Activated CD8-positive, alpha-beta memory T cell treated with anti-CD3 and anti-CD28 coated beads, Interleukin-2, amount 50 U/mL, for 1 hour (primary cell): ENCODE data around the gene MYO18B.

ENCODE experiments used
- DNase-seq: peaks from one replicate; pipeline ENCODE4 v3.0.0-alpha.2; 2020; ENCODE audit errors: extremely low read depth

Gene MYO18B

GRCh38 chr22:25941365-25941960 lies 199.5 kb downstream of the MYO18B start:
- no peak for DNase-seq

GRCh38 chr22:25942115-25942855 lies 200.3 kb downstream of the MYO18B start:
- no peak for DNase-seq

GRCh38 chr22:25942856-25943411 lies 200.9 kb downstream of the MYO18B start:
- DNase-seq: no peak

DNA sequence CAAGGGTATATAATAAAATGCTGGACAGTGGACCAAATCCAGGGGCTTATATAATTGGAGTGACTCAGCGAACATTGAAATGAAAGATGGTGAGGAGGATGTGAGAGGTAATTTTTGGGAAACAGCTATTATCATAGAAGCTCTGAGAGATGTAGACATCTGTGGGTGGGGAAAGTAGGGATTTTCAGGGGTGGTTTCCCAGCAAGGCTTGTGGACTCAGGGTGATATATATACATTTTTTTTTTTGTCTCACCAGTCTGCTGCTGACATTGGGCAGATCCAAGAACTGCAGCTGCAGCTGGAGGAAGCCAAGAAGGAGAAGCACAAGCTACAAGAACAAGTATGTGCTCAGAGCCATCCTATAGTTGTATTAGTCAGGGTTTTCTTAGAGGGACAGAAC lies 208.1 kb downstream of the MYO18B start:
- DNase-seq: no peak

GRCh38 chr22:25953276-25953675 lies 211.3 kb downstream of the MYO18B start:
- no peak for DNase-seq

DNA sequence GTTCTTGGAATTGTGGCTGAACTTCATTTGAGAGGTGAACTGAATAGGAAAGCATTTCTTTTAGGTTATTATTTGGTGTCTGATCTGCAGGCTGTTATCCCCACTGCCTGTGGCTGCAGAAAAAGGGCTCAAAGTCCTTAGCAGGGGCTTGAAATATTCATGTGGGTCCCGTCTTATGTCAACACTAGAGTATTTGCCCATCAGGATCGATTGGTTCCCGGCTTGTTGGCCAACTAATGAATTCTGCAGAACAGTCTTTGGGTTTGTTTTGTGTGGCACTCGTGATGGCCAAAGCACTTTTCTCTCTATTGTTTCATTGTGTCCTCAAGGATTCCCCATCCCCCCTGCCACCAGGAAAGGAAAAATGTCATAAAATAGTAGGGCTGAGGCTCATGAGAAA lies 211.9 kb downstream of the MYO18B start:
- DNase-seq: no peak

DNA sequence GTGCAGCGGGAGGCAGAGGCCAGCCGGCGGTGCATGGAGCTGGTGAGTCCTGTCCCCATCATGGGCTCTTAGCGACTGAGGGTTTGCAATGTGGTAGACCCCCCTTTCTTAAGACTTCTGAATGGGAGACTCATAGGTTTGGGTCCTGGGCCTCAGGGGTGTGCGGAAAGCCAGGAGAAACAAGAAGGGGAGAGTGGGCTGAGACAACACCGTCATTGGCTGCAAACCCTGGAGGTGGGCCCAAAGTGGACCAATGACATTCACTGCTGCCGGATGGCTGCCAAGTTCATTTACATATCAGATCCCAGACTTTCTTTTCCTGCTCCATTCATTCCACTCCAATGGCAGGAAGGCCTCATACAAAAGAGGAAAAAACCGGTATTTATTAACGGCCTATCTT lies 213.3 kb downstream of the MYO18B start:
- no peak for DNase-seq

- DNase-seq: no peak
Observed at GRCh38 chr22:25956801-25957200, 214.8 kb downstream of the MYO18B start.

GRCh38 chr22:25959818-25960774 lies 218.1 kb downstream of the MYO18B start:
- DNase-seq: no peak

GRCh38 chr22:25961699-25962098 lies 219.7 kb downstream of the MYO18B start:
- no peak for DNase-seq

- DNase-seq: no peak
Observed at GRCh38 chr22:25962711-25963110, 220.7 kb downstream of the MYO18B start.

DNA sequence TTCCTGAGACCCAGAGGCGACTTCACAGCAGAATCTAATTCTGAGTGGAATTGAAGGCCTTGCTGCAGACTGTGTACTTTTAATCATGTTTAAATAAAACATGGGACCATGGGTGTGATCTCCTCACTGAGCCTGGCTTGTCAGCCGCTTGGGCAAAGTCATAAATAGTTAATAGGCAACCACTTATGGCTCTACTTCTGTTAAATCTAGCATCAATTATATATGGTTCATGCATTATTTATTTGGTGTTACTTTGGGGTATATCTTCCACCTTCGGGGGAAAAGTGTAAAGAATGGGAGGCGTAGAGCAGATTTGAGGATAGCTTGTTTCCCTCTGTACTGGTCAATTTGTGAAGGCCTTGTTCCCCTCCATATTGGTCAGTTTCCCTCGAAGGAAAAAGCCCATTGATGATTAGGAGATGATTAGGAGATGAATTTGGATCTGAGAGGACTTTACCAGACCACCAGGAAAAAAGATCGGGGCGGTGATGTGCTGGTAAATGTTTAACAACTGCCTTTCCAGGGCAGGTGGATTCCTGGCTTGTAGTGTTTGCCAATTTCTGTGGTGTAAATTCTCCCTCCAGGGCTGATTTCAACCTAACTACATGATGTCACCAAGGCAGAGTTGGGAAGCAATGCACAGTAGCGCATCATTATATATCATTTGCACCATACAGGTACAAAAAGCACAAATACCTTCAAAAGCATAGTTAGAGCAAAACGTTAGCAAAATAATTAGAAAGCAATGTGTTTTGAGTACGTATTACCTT lies 223.2 kb downstream of the MYO18B start:
- DNase-seq: no peak

- DNase-seq: no peak
Observed at GRCh38 chr22:25966448-25966913, 224.5 kb downstream of the MYO18B start.

DNA sequence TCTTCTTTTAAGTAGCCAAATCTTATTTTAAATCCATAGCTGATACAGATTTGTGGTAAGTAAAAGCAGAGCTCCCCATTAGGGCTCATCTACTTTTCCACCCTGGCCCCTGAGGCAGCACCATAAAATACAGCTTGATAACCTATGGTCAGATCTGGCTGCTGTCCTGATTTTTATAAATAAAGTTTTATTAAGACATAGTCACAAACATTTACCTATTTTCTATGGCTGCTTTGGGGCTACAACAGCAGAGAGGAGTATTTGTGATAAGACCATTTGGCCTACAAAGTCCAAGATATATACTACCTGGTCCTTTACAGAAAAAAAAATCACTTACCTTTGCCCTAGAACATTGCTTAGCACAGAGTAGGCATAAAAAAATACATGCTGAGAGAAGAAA lies 227.3 kb downstream of the MYO18B start:
- no peak for DNase-seq

DNA sequence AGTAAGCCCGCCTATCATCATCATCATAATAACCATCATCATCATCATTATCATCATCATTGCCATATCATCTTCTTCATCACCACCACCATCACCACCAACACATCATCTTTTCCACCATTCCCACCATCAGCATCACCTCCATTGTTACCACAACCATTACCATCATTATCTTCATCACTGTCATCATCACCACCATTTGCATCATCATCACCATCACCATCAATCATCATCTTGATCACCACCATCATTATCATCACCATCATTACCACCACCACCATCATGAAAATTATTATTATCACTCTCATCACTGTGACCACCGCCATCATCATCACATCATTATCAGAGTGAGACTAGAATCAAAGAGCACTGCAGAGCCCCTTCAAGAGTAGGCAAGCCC lies 227.9 kb downstream of the MYO18B start:
- DNase-seq: no peak

DNA sequence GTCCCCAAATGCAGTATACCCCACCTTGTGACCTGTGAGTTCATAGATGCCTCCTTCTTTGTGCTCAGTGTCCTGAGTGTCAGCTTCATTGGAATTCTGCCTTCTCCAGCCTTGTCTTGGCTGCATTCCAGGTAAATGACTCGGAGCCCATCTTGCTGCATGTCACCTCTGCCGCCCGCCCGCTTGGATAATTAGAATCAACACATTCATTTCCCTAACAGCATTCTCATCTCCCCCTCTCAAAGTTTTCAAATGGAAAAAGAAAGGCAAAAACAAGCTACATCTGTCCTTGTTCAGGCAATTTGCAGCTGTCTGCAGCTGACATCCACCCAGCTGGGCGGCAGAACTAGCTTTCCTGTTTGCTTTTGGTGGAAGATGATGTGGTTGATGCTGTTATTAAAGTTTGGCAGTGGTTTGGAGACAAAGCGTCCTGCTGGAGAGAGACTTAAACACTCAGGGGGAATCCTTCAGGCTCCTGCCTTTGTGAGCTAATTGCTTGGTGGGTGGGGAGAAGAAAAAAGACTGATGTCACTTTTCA lies 228.5 kb downstream of the MYO18B start:
- no peak for DNase-seq

DNA sequence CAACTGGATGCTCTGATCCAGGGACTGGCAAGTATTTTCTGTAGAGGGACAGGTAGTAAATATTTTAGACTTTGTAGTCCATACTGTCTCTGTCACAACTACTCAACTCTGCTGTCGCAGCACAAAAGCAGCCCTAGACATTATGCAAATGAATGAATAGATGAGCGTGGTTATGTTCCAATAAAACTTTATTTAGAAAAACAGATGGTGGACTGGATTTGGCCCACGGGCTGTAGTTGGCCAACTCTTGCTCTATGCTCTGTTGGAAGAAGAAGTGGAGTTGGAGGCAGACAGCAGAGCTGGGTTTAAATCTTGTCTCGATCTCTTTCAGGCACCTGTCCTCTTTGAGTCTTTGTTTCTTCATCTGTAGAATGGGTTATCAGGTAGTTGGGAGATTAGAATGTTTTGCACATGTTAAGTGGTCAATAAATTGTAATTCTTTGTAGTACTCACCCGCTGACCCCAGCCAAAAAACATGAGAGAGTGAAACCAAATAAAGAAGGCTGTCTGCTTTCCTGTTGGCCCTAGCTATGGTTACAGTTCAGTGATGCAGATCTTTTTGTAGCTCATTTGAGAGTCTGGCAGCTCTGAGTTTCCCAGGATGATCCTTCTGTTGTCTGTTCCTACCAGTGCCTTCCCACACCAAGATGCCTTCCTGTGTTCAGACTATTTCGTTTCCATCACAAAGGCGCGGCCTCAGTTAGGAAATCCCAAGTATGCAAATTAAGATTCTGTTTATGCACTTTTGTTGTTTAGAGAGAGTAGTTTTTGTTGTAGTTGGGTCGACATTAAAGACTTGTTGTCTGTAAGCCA lies 229.2 kb downstream of the MYO18B start:
- DNase-seq: no peak

DNA sequence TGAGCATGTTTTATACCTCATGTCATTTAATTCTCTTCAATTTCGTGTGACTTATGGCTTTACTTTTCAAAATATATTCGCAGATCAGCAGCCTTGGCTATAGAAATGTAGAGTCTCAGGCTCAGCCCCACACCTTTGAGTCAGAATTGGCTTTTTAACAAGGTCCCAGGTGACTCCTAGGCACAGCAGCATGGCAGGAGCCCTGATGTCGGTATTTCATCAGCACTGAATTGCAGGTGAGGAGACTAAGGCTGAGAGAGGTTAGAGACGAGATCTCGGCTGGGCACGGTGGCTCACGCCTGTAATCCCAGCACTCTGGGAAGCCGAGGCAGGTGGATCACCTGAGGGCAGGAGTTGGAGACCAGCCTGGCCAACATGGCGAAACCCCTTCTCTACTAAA lies 230.4 kb downstream of the MYO18B start:
- DNase-seq: no peak

DNA sequence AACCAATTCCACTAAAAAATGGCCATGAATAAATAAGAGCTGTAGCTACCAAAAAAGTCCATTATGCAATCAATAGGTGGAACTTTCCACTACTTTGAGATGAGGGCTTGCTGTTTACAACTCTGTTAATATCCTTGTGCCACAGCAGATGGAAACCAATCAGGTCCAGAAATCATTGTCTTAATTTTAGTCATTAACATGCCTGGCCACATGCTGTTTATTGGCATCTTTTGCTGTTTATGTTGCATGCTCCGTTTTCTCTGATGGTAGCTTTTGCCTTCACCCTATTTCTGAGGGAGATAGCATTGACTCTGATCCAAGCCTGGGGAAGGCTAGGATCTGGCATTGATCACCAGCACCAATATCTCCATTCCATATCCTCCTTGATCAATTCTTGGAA lies 234.4 kb downstream of the MYO18B start:
- DNase-seq: no peak

DNA sequence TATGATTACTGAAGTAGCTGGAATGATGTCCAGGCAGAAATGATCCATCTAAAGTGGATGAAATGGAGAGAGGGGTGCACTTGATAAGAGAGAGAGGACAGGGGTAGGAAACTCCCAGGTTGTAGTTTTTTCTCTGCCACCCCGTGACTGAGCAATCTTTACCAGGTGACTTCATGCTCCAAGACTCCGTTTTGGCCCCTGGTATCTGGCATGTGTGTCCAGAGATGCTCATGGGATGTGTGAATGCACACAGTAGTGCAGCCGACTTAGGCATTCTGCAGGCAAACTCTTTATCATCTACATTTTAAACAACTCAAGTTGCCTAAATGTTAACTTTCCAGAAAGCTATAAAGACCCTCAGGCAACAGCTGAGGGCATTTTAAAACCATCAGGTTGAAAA lies 238.0 kb downstream of the MYO18B start:
- no peak for DNase-seq
